ENCODE measurements around the gene IPO11.
"Not testable (repeated sequence)": the region's sequence is repeated elsewhere in the genome, so short reads cannot be mapped to it uniquely, and the experiment has no call there.

IPO11 gene

DNA sequence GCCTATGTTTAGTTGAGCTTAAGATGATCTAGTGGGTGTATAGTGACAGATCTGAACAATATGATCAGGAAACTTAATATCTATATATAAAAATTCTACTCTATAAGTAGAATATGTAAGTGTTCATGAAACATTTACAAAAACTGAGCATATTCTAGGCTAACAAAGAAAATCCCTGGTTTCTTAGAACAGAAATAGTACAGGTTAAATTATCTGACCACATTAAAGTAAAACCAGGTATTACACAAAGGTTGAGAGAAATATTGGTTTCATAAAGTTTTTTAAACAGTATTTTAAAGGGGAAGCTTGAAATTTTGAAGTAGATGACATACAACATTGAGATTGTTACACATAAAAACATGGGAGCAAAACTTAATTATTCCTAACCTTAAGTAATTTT, 205.4 kb downstream of the IPO11 start:
- no peak for DNase-seq (ENCODE audit: low read depth)
- H3K4me3 ChIP-seq (ENCODE audit: low read depth, low read length) = no peak overlapping the region
- TF ChIP-seq MYC (IDR thresholded peaks at IDR 0.05; ENCODE audit: low read depth, low read length) (no peak), POLR2A (IDR thresholded peaks at IDR 0.05; ENCODE audit: extremely low read depth, insufficient read length) (no peak)
- TF ChIP-seq, protein P1, sequence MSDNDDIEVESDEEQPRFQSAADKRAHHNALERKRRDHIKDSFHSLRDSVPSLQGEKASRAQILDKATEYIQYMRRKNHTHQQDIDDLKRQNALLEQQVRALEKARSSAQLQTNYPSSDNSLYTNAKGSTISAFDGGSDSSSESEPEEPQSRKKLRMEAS (IDR thresholded peaks at IDR 0.05; ENCODE audit: low read depth, low read length) = no peak
- TF ChIP-seq, protein P2, sequence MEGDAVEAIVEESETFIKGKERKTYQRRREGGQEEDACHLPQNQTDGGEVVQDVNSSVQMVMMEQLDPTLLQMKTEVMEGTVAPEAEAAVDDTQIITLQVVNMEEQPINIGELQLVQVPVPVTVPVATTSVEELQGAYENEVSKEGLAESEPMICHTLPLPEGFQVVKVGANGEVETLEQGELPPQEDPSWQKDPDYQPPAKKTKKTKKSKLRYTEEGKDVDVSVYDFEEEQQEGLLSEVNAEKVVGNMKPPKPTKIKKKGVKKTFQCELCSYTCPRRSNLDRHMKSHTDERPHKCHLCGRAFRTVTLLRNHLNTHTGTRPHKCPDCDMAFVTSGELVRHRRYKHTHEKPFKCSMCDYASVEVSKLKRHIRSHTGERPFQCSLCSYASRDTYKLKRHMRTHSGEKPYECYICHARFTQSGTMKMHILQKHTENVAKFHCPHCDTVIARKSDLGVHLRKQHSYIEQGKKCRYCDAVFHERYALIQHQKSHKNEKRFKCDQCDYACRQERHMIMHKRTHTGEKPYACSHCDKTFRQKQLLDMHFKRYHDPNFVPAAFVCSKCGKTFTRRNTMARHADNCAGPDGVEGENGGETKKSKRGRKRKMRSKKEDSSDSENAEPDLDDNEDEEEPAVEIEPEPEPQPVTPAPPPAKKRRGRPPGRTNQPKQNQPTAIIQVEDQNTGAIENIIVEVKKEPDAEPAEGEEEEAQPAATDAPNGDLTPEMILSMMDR (IDR thresholded peaks at IDR 0.05; ENCODE audit: low read depth, low read length) = no peak

DNA sequence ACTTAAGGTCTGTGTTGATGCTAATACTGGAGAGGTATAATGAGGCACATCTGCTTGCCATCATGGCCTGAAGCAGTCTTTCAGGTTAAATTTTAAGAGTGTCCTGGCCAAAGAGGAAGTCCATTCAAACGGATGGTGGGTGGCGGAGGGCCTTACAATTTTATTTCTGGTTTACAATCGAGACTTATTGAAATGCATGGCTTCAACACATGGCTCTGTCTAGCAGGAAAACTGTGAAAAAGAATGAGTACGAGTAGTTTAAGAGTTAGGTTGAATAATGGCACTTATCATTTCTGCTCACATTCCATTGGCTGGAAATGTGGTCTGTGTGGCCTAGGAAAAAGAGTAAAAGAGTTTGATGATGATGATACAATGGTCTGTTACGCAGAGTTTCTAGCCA, 208.2 kb downstream of the IPO11 start:
- no peak for DNase-seq (ENCODE audit: low read depth)
- TF ChIP-seq POLR2A (IDR thresholded peaks at IDR 0.05; ENCODE audit: extremely low read depth, insufficient read length) (no peak), MYC (IDR thresholded peaks at IDR 0.05; ENCODE audit: low read depth, low read length) (no peak)
- TF ChIP-seq, protein P1 (IDR thresholded peaks at IDR 0.05; ENCODE audit: low read depth, low read length) = no peak
- TF ChIP-seq, protein P2 (IDR thresholded peaks at IDR 0.05; ENCODE audit: low read depth, low read length) = no peak
- no peak overlapping the region for H3K4me3 ChIP-seq (ENCODE audit: low read depth, low read length)

DNA sequence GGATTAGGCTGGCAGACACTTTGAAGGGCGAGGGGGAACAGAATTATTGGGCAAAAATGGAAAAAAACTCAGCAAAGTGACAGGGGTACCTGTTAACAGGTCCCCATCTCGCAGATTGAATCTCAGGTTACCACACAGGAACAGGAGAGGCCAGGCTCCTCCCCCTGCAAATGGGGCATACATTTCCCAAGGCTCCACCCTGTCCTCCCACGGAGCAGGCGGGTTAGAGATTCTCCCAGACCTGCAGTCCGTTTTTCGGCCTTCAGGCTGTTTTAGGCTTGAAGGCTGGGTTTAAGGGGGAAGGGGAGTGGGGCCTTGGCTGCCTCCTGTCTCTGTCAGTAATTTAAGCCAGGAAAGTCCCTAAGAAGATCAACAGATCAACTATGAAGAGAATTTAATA, 208.7 kb downstream of the IPO11 start:
- DNase-seq (ENCODE audit: low read depth) = no peak
- no peak overlapping the region for H3K4me3 ChIP-seq (ENCODE audit: low read depth, low read length)
- TF ChIP-seq MYC (IDR thresholded peaks at IDR 0.05; ENCODE audit: low read depth, low read length) (no peak), POLR2A (IDR thresholded peaks at IDR 0.05; ENCODE audit: extremely low read depth, insufficient read length) (no peak)
- TF ChIP-seq, protein P1 (IDR thresholded peaks at IDR 0.05; ENCODE audit: low read depth, low read length) = no peak
- TF ChIP-seq, protein P2 (IDR thresholded peaks at IDR 0.05; ENCODE audit: low read depth, low read length) = no peak

DNA sequence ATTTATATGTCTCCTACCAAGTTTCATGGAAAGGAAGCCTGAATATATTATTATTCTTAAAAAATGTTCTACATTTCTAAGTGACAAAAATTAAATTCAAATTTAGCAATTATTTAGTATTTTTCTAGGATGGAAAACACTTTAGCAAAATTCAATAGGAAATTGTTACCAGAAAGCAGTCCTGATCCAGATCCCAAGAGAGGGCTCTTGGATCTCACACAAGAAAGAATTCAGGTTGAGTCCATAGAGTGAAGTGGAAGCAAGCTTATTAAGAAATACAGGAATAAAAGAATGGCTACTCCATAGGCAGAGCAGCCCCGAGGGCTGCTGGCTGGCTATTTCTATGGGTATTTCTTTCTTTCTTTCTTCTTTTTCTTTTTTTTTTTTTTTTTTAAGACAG, 210.7 kb downstream of the IPO11 start:
- no peak overlapping the region for H3K4me3 ChIP-seq (ENCODE audit: low read depth, low read length)
- no peak for TF ChIP-seq POLR2A (IDR thresholded peaks at IDR 0.05; ENCODE audit: extremely low read depth, insufficient read length)
- TF ChIP-seq, protein P2 (IDR thresholded peaks at IDR 0.05; ENCODE audit: low read depth, low read length) = no peak
- TF ChIP-seq MYC (IDR thresholded peaks at IDR 0.05; ENCODE audit: low read depth, low read length) = no peak
- TF ChIP-seq, protein P1 (IDR thresholded peaks at IDR 0.05; ENCODE audit: low read depth, low read length) = no peak
- no peak for DNase-seq (ENCODE audit: low read depth)

DNA sequence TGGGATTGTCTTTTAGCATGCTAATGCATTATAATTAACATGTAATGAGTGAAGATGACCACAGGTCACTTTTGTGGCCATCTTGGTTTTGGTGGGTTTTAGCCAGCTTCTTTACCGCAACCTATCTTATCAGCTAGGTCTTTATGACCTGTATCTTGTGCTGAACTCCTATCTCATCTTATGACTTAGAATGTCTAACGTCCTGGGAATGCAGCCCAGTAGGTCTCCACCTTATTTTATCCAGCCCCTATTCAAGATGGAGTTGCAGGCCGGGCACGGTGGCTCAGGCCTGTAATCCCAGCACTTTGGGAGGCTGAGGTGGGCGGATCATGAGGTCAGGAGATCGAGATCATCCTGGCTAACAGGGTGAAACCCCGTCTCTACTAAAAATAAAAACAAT, 211.9 kb downstream of the IPO11 start:
- not testable (repeated sequence) for H3K4me3 ChIP-seq (ENCODE audit: low read depth, low read length); DNase-seq (ENCODE audit: low read depth)

DNA sequence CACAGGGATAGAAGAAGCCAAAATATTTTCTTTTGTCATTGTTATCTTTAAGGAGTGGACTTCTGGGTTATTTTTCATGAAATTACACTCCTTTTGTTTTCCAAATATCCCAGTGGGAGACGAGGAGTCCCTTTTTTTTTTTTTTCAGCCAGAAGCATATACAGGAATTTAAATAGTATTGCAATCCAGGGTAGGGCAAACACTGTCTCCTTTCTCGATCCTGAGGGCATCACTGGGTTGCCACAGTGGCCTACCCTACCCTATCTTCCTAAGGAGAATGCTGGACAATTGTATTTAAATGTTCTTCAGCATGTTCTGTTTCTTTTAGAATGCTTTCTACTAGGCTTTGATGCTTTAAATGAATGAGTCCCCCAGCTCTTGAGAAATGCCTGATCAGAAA, 214.0 kb downstream of the IPO11 start:
- no peak for DNase-seq (ENCODE audit: low read depth)
- TF ChIP-seq, protein P1 (IDR thresholded peaks at IDR 0.05; ENCODE audit: low read depth, low read length) = no peak
- TF ChIP-seq MYC (IDR thresholded peaks at IDR 0.05; ENCODE audit: low read depth, low read length) = no peak
- TF ChIP-seq, protein P2 (IDR thresholded peaks at IDR 0.05; ENCODE audit: low read depth, low read length) = no peak
- TF ChIP-seq POLR2A (IDR thresholded peaks at IDR 0.05; ENCODE audit: extremely low read depth, insufficient read length) = no peak
- no peak overlapping the region for H3K4me3 ChIP-seq (ENCODE audit: low read depth, low read length)
